HG02870 (cell line): ENCODE measurements around the gene SGSM2.

Experiments
- ATAC-seq: cut with Tn5 transposase; IDR thresholded peaks from one replicate; pipeline ENCODE4 v1.9.1; 2021; ENCODE audit warnings: mild to moderate bottlenecking, moderate library complexity; ENCODE audit not compliant: unreplicated experiment

SGSM2 gene

DNA sequence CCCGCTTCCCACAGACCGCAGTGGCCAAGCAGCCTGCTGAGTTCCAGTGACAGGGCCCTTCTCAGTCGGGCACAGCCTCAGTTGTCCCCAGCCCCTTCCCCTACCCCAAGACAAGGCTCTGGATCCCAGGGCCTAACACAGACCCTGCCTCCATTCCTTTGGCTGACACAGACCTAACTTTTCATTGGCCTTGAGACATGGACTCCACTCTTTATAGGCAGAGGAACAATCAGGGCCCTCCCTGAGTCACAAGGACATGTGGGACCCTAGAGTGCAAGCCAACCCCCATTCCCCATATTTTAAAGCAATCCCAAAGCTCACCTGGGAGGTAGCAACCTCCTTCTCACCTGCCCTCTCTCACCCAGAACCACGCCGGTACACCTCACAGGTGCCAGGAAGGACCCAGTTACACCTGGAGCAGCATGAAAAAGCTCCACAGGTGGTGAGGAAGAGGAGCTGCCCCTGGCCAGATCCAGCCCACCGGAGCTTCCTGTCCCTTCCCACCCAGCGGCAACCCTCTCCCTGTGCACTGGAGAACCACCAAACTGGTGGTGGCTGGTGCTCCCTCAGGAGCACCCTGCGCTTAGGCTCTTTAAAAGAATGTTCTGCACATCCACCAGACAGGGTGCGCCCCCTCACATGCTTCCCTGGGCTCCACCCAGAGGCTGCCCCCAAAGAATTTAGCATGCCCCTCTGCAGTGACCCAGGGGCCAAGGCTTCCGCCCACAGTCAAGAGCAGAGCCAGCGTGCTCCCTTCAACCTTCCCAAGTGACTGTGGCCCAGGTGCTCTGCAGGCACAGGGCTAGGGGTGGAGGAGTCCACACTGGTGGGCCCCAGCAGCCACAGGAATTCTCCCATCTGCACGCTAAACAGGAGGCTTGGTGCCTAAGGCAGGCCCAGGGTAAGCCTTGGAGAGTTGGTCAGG is 60.2 kb downstream of the SGSM2 start:
- no peak for ATAC-seq

- ATAC-seq = no peak
Observed at GRCh38 chr17:2398182-2398581, 60.9 kb downstream of the SGSM2 start.

GRCh38 chr17:2398655-2399571 is 61.6 kb downstream of the SGSM2 start:
- no peak for ATAC-seq

GRCh38 chr17:2399572-2400473 is 62.5 kb downstream of the SGSM2 start:
- peak; percentile 34 for ATAC-seq

DNA sequence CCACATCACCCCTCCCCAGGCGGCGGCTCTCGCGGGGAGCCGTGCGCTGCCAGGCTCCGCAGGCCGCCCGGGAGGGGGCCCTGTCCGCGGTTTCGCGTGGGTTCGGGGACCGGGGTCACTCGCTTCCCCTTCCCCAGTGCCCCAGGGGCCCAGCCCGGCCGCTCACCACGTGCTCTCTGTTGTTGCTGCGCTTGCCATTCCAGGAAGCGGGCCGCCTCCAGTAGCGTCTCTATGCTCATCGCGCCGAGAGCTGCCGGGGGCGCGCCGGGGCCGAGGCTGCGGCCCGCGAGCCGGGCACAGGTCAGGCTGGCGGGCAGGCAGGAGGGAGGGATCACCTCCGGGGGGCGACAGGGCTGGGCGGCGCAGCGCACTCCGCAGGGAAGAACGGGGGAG is 63.2 kb downstream of the SGSM2 start:
- ATAC-seq = no peak

DNA sequence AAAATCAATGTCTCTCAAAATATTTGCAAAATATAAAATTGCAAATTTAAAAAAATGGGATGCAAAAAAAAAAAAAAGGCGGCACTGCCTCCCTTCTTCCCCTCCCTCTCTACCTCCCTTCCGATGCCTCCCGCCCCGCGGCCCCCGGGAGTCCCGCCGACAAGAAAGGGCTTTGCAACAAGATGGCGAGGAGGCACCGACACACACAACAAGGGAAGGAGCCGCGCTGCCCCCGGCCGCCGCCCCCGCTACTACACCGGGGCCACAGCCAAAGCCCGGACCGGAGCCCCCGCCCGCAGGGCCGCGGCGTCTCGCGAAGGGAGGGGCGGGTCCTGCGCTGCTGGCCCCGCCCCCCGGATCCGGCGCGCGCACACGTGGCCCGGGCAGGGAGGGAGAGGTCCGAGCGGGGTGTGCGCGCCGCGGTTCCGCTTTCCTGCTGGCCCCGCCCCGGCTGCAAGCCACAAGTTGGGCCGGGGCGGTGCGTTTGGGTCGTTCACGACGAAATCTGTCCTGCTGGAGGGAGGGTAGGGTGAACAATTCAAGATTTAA is 63.6 kb downstream of the SGSM2 start, which contains the start of gene MNT:
MNT (minus strand) TSS at position 184 of the 549 bp plus-strand sequence. CDS start 348 bp downstream, outside the sequence.
- ATAC-seq = peak; percentile 30

GRCh38 chr17:2401426-2402221 is 64.3 kb downstream of the SGSM2 start:
- peak; percentile 50 for ATAC-seq

DNA sequence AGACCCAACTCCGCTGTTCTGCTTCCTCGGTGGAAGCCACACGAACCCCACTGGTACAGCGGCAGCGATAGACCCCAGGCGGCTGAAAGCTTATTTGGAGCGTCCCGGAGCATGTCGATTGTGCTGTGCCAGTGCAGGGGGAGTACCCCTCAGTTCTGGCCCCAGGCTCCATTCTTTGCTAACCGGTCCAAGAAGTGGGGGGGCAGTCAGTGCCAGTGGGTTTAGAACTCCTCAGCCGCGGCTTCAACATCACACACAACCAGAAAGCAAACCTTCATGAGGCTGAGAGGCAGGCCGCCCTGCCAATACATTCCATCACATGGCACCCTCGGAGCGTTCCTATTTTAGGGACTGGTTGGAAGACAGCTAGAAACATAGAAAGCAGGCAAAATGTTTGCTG is 65.2 kb downstream of the SGSM2 start:
- no peak for ATAC-seq

DNA sequence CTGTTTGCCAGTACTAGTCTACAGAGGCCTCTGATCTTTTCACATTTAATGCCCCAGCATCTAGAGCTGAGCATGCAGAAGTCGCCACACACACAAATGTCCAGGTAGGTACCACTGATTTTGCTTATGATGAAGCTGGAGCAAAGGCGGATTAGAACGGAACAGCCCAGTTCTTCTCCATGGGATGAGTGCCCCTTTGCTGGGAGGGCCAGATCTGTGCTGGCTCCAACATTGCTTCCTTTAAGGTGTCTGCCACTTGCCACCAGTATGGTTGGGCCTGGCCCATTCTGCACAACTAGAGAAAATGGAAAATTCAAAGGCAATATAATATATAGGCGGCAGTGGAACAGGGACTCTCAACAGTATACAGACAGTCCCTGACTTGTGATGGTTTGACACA is 65.7 kb downstream of the SGSM2 start:
- no peak for ATAC-seq

DNA sequence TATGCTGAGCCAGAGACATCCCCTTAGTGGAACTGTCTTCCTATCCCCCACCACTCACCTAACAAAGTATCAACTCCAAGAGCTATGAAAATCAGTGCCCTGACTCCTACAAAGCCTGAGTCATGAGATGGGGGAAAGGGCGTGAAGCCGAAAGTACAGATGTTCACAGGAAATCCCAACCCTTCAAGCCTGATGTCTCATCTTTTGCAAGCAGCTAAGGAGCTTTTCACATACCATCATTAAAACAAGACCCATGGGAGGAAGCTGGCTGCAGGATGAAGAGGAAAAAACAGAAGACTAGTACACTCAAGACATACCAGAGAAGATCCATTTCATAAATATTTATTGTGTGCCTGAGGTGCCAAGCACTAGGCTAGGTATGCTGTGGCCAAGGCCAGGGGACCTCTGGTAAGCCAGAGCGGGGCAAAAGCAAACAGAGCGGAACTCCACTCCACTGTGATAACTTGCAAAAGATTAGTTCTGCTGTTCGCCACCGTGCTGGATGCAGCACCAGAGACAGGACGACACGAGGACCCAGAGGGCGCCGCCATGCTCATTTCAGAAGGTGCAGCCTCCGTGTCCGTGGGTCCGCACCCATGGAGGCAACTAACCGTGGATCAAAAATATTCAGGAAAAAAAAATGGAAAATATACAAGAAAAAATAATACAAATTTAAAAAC is 68.1 kb downstream of the SGSM2 start:
- ATAC-seq = no peak

- ATAC-seq = no peak
Observed at GRCh38 chr17:2406271-2406902, 69.1 kb downstream of the SGSM2 start.

DNA sequence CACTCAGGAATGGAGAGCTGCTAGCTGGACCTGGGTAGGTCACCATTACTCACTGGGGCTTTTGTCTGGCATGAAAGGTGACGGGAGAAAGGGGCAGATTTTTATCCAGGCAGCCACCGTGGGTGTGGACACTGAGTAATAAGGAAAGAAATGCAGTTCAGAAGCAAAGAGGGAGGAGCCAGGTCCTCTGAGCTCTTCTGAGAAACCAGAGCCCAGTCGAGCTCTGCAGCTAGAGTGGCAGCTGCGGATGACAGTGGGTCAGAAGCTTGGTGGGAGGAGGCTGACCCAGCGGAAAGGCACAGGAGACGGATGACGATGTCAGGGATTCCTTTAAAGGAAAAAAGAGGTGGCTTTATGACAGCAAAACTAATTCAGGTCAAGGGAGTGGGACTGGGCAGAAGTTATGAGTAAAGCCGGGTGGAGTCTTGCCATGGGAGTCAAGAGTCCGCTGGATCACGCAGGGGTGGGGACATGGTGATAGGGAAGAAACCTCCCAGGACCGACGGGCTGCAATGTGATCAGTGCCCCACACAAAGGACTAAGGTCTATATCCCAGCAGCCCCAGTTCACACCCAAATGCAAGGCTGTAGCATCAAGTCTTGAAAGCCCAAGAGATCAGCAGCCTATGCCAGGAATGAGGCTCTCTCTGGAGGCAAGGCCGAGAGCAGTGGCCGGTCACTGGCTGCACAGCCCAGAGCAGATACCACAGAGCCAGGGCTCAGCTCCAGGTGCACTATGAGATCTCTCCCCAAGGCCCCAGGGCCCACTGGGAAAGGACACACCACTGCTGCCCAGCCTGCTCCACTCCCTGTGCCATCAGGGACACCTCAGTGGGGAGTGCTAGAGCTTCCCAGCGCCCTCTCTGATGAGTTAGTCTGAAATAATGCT is 69.8 kb downstream of the SGSM2 start:
- no peak for ATAC-seq

GRCh38 chr17:2410951-2411350 is 73.7 kb downstream of the SGSM2 start:
- no peak for ATAC-seq

- ATAC-seq = no peak
Observed at GRCh38 chr17:2412561-2413021, 75.3 kb downstream of the SGSM2 start.

DNA sequence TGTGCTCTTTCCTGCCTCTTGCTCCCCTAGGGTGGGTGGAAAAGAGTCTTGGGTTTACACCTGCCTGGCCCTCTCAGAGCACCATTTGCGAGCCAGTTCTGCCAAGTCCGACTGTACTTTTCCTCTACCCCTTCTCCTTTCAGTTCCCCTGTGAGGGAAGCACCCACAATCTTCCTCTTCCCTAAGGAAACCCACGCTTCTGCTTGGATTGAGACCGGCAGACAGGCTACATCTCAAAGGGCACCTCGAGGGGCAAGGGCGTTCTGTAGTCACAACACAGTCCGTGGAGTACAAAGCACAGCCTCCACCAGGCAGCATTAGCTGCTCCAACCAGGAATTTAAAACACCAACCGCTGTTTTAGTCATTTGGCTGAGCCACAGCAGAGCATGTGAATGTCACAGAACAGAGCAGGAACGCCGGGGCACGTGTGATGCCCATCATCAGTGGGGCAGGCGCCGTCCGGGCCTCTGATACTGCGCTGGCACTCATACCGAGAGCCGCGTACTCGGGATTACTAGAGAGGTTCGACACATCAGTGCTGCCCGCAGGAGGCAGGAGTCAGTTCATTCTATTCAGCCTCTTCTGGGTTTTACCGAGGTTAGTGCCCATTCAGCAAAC is 77.3 kb downstream of the SGSM2 start:
- ATAC-seq = no peak

- no peak for ATAC-seq
Observed at GRCh38 chr17:2415081-2415480, 77.8 kb downstream of the SGSM2 start.
